ENCODE measurements around the gene DNAH1. TPM values are rescaled to one million over a fixed set of nuclear protein-coding genes. Genes with fewer than 3 reads are reported as not detected.

Gene DNAH1
- total RNA-seq, 4 donors from 2014 or later, result 1.4 to 6.8 (median 2.0) TPM

- H3K36me3 ChIP-seq, result peaks cover 0 to 5% of the 10 kb centered on the region in 2 donors
- no peaks in the 10 kb centered on the region for H3K27me3 ChIP-seq
- DNase-seq (no peak), ATAC-seq (no peak)
- intact Hi-C loops (cut with DNase I; ENCODE audit: low total_unique reads) (no loop called here), in situ Hi-C loops (cut with MboI; ENCODE audit: low sequenced_read_pairs in 4 of 4) (no loop called here)
- H3K4me1 ChIP-seq, result no peaks in the 10 kb centered on the region
- no peak overlapping the region for H3K4me3 ChIP-seq
- H3K9me3 ChIP-seq, result no peaks in the 10 kb centered on the region
- no peak for TF ChIP-seq POLR2A (IDR thresholded peaks at IDR 0.05)
- TF ChIP-seq, protein P1, sequence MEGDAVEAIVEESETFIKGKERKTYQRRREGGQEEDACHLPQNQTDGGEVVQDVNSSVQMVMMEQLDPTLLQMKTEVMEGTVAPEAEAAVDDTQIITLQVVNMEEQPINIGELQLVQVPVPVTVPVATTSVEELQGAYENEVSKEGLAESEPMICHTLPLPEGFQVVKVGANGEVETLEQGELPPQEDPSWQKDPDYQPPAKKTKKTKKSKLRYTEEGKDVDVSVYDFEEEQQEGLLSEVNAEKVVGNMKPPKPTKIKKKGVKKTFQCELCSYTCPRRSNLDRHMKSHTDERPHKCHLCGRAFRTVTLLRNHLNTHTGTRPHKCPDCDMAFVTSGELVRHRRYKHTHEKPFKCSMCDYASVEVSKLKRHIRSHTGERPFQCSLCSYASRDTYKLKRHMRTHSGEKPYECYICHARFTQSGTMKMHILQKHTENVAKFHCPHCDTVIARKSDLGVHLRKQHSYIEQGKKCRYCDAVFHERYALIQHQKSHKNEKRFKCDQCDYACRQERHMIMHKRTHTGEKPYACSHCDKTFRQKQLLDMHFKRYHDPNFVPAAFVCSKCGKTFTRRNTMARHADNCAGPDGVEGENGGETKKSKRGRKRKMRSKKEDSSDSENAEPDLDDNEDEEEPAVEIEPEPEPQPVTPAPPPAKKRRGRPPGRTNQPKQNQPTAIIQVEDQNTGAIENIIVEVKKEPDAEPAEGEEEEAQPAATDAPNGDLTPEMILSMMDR (IDR thresholded peaks at IDR 0.05 in 4 of 5, conservative IDR thresholded peaks at IDR 0.05 in 1 of 5), result no peak
- no peak overlapping the region for H3K27ac ChIP-seq
Observed at GRCh38 chr3:52352566-52352965, 36.4 kb downstream of the DNAH1 start.

GRCh38 chr3:52353291-52353855 is 37.3 kb downstream of the DNAH1 start:
- Histone ChIP-seq H3K9me3 (no peaks in the 10 kb centered on the region), H3K27me3 (no peaks in the 10 kb centered on the region), H3K36me3 (peaks cover 0 to 5% of the 10 kb centered on the region in 2 donors), H3K4me1 (no peaks in the 10 kb centered on the region), H3K27ac (no peak overlapping the region), H3K4me3 (no peak overlapping the region)
- DNase-seq (no peak), ATAC-seq (no peak)
- intact Hi-C loops (cut with DNase I; ENCODE audit: low total_unique reads) (no loop called here), in situ Hi-C loops (cut with MboI; ENCODE audit: low sequenced_read_pairs in 4 of 4) (no loop called here)
- TF ChIP-seq, protein P1 (IDR thresholded peaks at IDR 0.05 in 4 of 5, conservative IDR thresholded peaks at IDR 0.05 in 1 of 5), result no peak
- TF ChIP-seq POLR2A (IDR thresholded peaks at IDR 0.05), result no peak

DNA sequence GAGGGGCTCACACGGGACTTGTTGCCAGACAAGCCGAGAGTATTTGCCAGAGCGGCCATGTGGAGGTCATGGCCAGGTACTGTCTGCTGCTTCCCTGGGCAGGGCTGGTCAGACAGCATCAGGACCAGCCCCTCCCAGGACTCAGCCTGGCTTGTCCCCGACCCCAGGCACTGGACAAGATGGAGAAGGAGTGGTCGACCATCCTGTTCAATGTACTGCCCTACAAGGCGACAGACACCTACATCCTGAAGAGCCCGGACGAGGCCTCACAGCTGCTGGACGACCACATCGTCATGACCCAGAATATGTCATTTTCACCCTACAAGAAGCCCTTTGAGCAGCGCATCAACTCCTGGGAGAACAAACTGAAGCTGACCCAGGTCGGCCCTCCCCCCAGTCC is 38.6 kb downstream of the DNAH1 start:
- DNase-seq (no peak), ATAC-seq (no peak)
- Histone ChIP-seq H3K4me3 (no peak overlapping the region), H3K9me3 (no peaks in the 10 kb centered on the region), H3K4me1 (no peaks in the 10 kb centered on the region), H3K27ac (no peak overlapping the region), H3K36me3 (peaks cover 0 to 5% of the 10 kb centered on the region in 2 donors), H3K27me3 (no peaks in the 10 kb centered on the region)
- TF ChIP-seq POLR2A (IDR thresholded peaks at IDR 0.05), result no peak
- TF ChIP-seq, protein P1 (IDR thresholded peaks at IDR 0.05 in 4 of 5, conservative IDR thresholded peaks at IDR 0.05 in 1 of 5), result no peak
- in situ Hi-C loops (cut with MboI; ENCODE audit: low sequenced_read_pairs in 4 of 4), result no loop called here
- intact Hi-C loops (cut with DNase I; ENCODE audit: low total_unique reads), result no loop called here

GRCh38 chr3:52355526-52355925 is 39.4 kb downstream of the DNAH1 start:
- ATAC-seq (no peak), DNase-seq (no peak)
- H3K36me3 ChIP-seq, result peaks cover 0 to 9% of the 10 kb centered on the region in 2 donors
- intact Hi-C loops (cut with DNase I; ENCODE audit: low total_unique reads), result no loop called here
- H3K4me3 ChIP-seq, result no peak overlapping the region
- in situ Hi-C loops (cut with MboI; ENCODE audit: low sequenced_read_pairs in 4 of 4), result no loop called here
- H3K27ac ChIP-seq, result no peak overlapping the region
- TF ChIP-seq POLR2A (IDR thresholded peaks at IDR 0.05), result no peak
- TF ChIP-seq, protein P1 (IDR thresholded peaks at IDR 0.05 in 4 of 5, conservative IDR thresholded peaks at IDR 0.05 in 1 of 5), result no peak
- no peaks in the 10 kb centered on the region for H3K4me1 ChIP-seq
- no peaks in the 10 kb centered on the region for H3K9me3 ChIP-seq
- no peaks in the 10 kb centered on the region for H3K27me3 ChIP-seq

DNA sequence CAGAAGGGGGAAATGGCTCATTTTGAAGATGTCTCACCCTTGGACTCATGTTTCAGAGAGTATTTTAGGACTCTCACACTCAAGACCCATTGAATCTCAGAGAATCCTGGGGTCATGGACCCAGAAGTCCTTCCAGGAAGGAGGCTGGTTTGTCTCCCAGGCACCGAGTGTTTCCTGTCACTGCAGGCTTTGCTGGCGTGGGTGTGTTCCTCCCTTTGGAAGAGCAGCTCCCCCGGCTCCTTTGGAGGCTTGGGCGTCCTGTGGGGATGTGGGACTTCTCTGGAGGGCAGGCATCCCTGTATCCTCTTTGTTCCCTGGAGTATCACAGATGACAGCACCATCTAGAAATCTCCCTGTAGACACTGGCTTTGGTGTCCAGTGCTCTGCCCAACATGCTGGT is 40.0 kb downstream of the DNAH1 start:
- Histone ChIP-seq H3K27ac (no peak overlapping the region), H3K4me3 (no peak overlapping the region), H3K36me3 (peaks cover 0 to 12% of the 10 kb centered on the region in 2 donors), H3K27me3 (no peaks in the 10 kb centered on the region), H3K9me3 (no peaks in the 10 kb centered on the region), H3K4me1 (no peaks in the 10 kb centered on the region)
- ATAC-seq (no peak), DNase-seq (no peak)
- TF ChIP-seq POLR2A (IDR thresholded peaks at IDR 0.05), result no peak
- TF ChIP-seq, protein P1 (IDR thresholded peaks at IDR 0.05 in 4 of 5, conservative IDR thresholded peaks at IDR 0.05 in 1 of 5), result no peak
- in situ Hi-C loops (cut with MboI; ENCODE audit: low sequenced_read_pairs in 4 of 4), result no loop called here
- intact Hi-C loops (cut with DNase I; ENCODE audit: low total_unique reads), result no loop called here
